CD4-positive, alpha-beta T cell treated with Interleukin-4 for 4 hours (primary cell): Measurements from ENCODE around the gene BCAS1.

Source experiments
- DNase-seq: peaks from one replicate; pipeline ENCODE4 v3.0.0-alpha.2; 2020

Gene BCAS1

GRCh38 chr20:53957451-53958172, 112.8 kb downstream of the BCAS1 start:
- DNase-seq = no peak

- no peak for DNase-seq
Observed at GRCh38 chr20:53956013-53956715, 114.2 kb downstream of the BCAS1 start.

GRCh38 chr20:53954723-53955658, 115.4 kb downstream of the BCAS1 start:
- DNase-seq = no peak

GRCh38 chr20:53952528-53953096, 117.8 kb downstream of the BCAS1 start:
- DNase-seq = no peak

GRCh38 chr20:53950578-53950977, 119.8 kb downstream of the BCAS1 start:
- DNase-seq = no peak

- DNase-seq = no peak
Observed at GRCh38 chr20:53950031-53950430, 120.4 kb downstream of the BCAS1 start.

GRCh38 chr20:53949319-53949839, 121.0 kb downstream of the BCAS1 start:
- DNase-seq = peak; percentile 80

GRCh38 chr20:53948383-53949318, 121.7 kb downstream of the BCAS1 start:
- DNase-seq = no peak

- no peak for DNase-seq
Observed at GRCh38 chr20:53947501-53948195, 122.7 kb downstream of the BCAS1 start.

- DNase-seq = no peak
Observed at GRCh38 chr20:53946106-53946505, 124.3 kb downstream of the BCAS1 start.

- DNase-seq = no peak
Observed at GRCh38 chr20:53945478-53945877, 124.9 kb downstream of the BCAS1 start.

GRCh38 chr20:53944796-53945195, 125.6 kb downstream of the BCAS1 start:
- no peak for DNase-seq

GRCh38 chr20:53943522-53944291, 126.7 kb downstream of the BCAS1 start:
- no peak for DNase-seq

- DNase-seq = no peak
Observed at GRCh38 chr20:53942973-53943372, 127.4 kb downstream of the BCAS1 start.

- no peak for DNase-seq
Observed at GRCh38 chr20:53942472-53942816, 128.0 kb downstream of the BCAS1 start.

- no peak for DNase-seq
Observed at GRCh38 chr20:53941680-53942471, 128.5 kb downstream of the BCAS1 start.

- no peak for DNase-seq
Observed at GRCh38 chr20:53940907-53941545, 129.4 kb downstream of the BCAS1 start.

GRCh38 chr20:53940360-53940702, 130.1 kb downstream of the BCAS1 start:
- no peak for DNase-seq
